Adrenal gland (tissue), 5 donors: Measurements from ENCODE around the gene LPP.

Experiments used
- POLR2A ChIP-seq, 2 donors: fragments of 450-650 bp; IDR thresholded peaks; one replicate each; pipeline ENCODE4 v1.6.1; 2017; ENCODE audit warnings: antibody characterized with exemption in 2 of 2, mild to moderate bottlenecking in 2 of 2, moderate library complexity in 1 of 2
- TF ChIP-seq, protein P1 (sequence below), 6 experiments: fragments of 450-650 bp in 4 of 6; fragments of 200-600 bp in 2 of 6; sonication (generic) in 1 of 6; IDR thresholded peaks; 1 replicate in 5 of 6; 2 replicates in 1 of 6; pipeline versions ENCODE4 v1.5.1 to v1.8.0; 2016 to 2021; ENCODE audit warnings: antibody characterized with exemption in 6 of 6, mild to moderate bottlenecking in 2 of 6, moderate library complexity in 1 of 6
- donor health status: DM: no; HTN: no; CAD: no.

DNA sequence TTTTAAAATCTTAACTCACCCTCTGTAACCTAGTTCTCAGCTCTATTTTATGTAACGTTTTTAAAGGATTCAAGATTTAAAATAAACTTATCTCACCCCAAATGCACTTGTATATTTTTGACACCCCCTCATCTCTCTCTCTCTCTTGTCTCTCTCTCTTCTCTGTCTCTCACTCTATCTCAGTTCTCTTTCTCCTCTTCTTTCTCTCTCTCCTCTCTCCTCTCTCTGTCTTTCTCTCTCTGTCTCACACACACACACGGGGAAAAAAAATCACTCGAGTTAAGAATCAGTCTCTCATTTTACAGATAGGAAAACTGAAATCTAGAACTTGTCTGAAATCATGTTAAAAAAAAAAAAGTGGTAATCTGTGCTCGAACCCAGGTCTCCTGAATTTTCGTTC, 108.5 kb downstream of the LPP start:
- TF ChIP-seq, protein P1, sequence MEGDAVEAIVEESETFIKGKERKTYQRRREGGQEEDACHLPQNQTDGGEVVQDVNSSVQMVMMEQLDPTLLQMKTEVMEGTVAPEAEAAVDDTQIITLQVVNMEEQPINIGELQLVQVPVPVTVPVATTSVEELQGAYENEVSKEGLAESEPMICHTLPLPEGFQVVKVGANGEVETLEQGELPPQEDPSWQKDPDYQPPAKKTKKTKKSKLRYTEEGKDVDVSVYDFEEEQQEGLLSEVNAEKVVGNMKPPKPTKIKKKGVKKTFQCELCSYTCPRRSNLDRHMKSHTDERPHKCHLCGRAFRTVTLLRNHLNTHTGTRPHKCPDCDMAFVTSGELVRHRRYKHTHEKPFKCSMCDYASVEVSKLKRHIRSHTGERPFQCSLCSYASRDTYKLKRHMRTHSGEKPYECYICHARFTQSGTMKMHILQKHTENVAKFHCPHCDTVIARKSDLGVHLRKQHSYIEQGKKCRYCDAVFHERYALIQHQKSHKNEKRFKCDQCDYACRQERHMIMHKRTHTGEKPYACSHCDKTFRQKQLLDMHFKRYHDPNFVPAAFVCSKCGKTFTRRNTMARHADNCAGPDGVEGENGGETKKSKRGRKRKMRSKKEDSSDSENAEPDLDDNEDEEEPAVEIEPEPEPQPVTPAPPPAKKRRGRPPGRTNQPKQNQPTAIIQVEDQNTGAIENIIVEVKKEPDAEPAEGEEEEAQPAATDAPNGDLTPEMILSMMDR (IDR thresholded peaks at IDR 0.05) = no peak
- no peak for TF ChIP-seq POLR2A (IDR thresholded peaks at IDR 0.05)
